Measurements from ENCODE around the gene TBCE.

Gene TBCE

GRCh38 chr1:235430991-235431390 lies 63.8 kb downstream of the TBCE start:
- no peak for DNase-seq (ENCODE audit: low read depth)
- TF ChIP-seq CTCF (IDR thresholded peaks at IDR 0.05; ENCODE audit: insufficient read depth, low read depth, low read length, missing control alignments): no peak
- no peak overlapping the region for H3K4me3 ChIP-seq (ENCODE audit: low read length)

GRCh38 chr1:235434001-235434400 lies 66.8 kb downstream of the TBCE start:
- TF ChIP-seq CTCF (IDR thresholded peaks at IDR 0.05; ENCODE audit: insufficient read depth, low read depth, low read length, missing control alignments): no peak

GRCh38 chr1:235441159-235441685 lies 74.0 kb downstream of the TBCE start:
- H3K4me3 ChIP-seq (ENCODE audit: low read length): no peak overlapping the region
- DNase-seq (ENCODE audit: low read depth): no peak
- no peak for TF ChIP-seq CTCF (IDR thresholded peaks at IDR 0.05; ENCODE audit: insufficient read depth, low read depth, low read length, missing control alignments)

More at GRCh38 chr1:235434001-235434400, 66.8 kb downstream of the TBCE start:
- H3K4me3 ChIP-seq (ENCODE audit: low read length): no peak overlapping the region
- DNase-seq (ENCODE audit: low read depth): no peak

GRCh38 chr1:235442788-235443429 lies 75.7 kb downstream of the TBCE start:
- DNase-seq (ENCODE audit: low read depth): peak; percentile 79
- no peak overlapping the region for H3K4me3 ChIP-seq (ENCODE audit: low read length)
- no peak for TF ChIP-seq CTCF (IDR thresholded peaks at IDR 0.05; ENCODE audit: insufficient read depth, low read depth, low read length, missing control alignments)

- H3K4me3 ChIP-seq (ENCODE audit: low read length): no peak overlapping the region
- TF ChIP-seq CTCF (IDR thresholded peaks at IDR 0.05; ENCODE audit: insufficient read depth, low read depth, low read length, missing control alignments): no peak
- DNase-seq (ENCODE audit: low read depth): no peak
Measured at GRCh38 chr1:235448616-235449015, 81.4 kb downstream of the TBCE start.

GRCh38 chr1:235450433-235450832 lies 83.2 kb downstream of the TBCE start:
- DNase-seq (ENCODE audit: low read depth): peak; percentile 36
- H3K4me3 ChIP-seq (ENCODE audit: low read length): no peak overlapping the region
- no peak for TF ChIP-seq CTCF (IDR thresholded peaks at IDR 0.05; ENCODE audit: insufficient read depth, low read depth, low read length, missing control alignments)

Measured in epithelial cell of esophagus (primary cell).